K562 (cell line): ENCODE measurements around the gene CCDC148. TPM values are rescaled to one million over a fixed set of nuclear protein-coding genes. Genes with fewer than 3 reads are reported as not detected.

Experiments
- ATF2 ChIP-seq: sonication (generic); formaldehyde crosslinking; IDR thresholded peaks from 2 replicates; pipeline ENCODE4 v1.8.1; 2022; ENCODE audit warnings: missing genetic modification reagents
- HEY1 ChIP-seq: fragments of 250-450 bp; sonication (Bioruptor Pico); IDR thresholded peaks from 2 replicates; pipeline ENCODE4 v1.5.0; 2020; ENCODE audit warnings: mild to moderate bottlenecking, moderate library complexity, borderline replicate concordance
- HOXB6 ChIP-seq: fragments of 250-450 bp; sonication (Bioruptor Pico); IDR thresholded peaks from 2 replicates; pipeline ENCODE4 v1.5.1; 2022; ENCODE audit warnings: mild to moderate bottlenecking, borderline replicate concordance
- MYC ChIP-seq, 2 experiments: fragments of 250-450 bp in 1 of 2; sonication (Bioruptor Pico) in 1 of 2; IDR thresholded peaks; 2 replicates each; pipeline versions ENCODE4 v1.5.1 to v1.6.1; 2012 to 2021; ENCODE audit warnings: low read depth in 2 of 2, borderline replicate concordance in 1 of 2, improper control_type of control experiment in 1 of 2, low read length in 1 of 2, mild to moderate bottlenecking in 1 of 2, moderate library complexity in 1 of 2
- RBM25 ChIP-seq: fragments of 200-400 bp; formaldehyde crosslinking; IDR thresholded peaks from 2 replicates; pipeline ENCODE4 v1.6.1; 2018; ENCODE audit warnings: low read length, low read depth, moderate library complexity; ENCODE audit not compliant: severe bottlenecking
- RUNX1 ChIP-seq: sonication (generic); IDR thresholded peaks from 2 replicates; pipeline ENCODE4 v1.6.1; 2016; ENCODE audit warnings: antibody characterized with exemption, low read depth
- TEAD2 ChIP-seq: fragments of 450-650 bp; IDR thresholded peaks from 2 replicates; pipeline ENCODE4 v1.6.1; 2016; ENCODE audit warnings: missing genetic modification characterization, control low read depth, missing compliant biosample characterization
- TSC22D4 ChIP-seq: fragments of 450-650 bp; IDR thresholded peaks from 2 replicates; pipeline ENCODE4 v1.6.1; 2016; ENCODE audit warnings: missing genetic modification characterization, missing biosample characterization, control low read depth
- ZBTB7A ChIP-seq: IDR thresholded peaks from 2 replicates; pipeline ENCODE4 v1.6.1; 2011; ENCODE audit warnings: low read depth, mild to moderate bottlenecking, low read length, moderate library complexity, borderline replicate concordance; ENCODE audit not compliant: control insufficient read depth
- ZFP1 ChIP-seq: fragments of 450-650 bp; formaldehyde crosslinking; IDR thresholded peaks from 2 replicates; pipeline ENCODE4 v1.4.0; 2020; ENCODE audit warnings: mild to moderate bottlenecking, mixed read lengths
- ZNF212 ChIP-seq: fragments of 450-650 bp; formaldehyde crosslinking; IDR thresholded peaks from 2 replicates; pipeline ENCODE4 v1.4.0; 2020; ENCODE audit warnings: mild to moderate bottlenecking
- ZNF354B ChIP-seq: fragments of 250-450 bp; sonication (Bioruptor Pico); IDR thresholded peaks from 2 replicates; pipeline ENCODE4 v1.4.0; 2020
- ZNF766 ChIP-seq: fragments of 200-800 bp; sonication (Bioruptor generic); conservative IDR thresholded peaks from 2 replicates; pipeline ENCODE4 v1.6.1; 2016; ENCODE audit warnings: missing genetic modification characterization, missing compliant biosample characterization
- polyA plus RNA-seq, 8 experiments: library from polyadenylated mRNA; depleted of rRNA in 4 of 8; stranded (reverse) in 5 of 8; unstranded in 3 of 8; fragments of >200 nt; fragmentation: Nextera tagmentation in 2 of 8; fragmentation: Illumina TruSeq in 1 of 8; extraction: Ambion mirVana in 2 of 8; extraction: Trizol in 1 of 8; gene quantifications; 2 replicates each; pipeline versions ENCODE4 v1.2.1 to v1.2.3, GENCODE V29; 2011 to 2014; ENCODE audit warnings: inconsistent platforms in 1 of 8, missing spikeins in 1 of 8
- small RNA-seq: library from RNA; depleted of rRNA; stranded (forward); fragments of <200 nt; gene quantifications from one replicate; pipeline ENCODE3, GENCODE V24; 2014
- total RNA-seq, 7 experiments: library from RNA; depleted of rRNA in 6 of 7; stranded (reverse); fragments of >200 nt in 6 of 7; fragmentation: Illumina TruSeq in 2 of 7; extraction: Trizol in 2 of 7; gene quantifications; 2 replicates each; pipeline versions ENCODE4 v1.2.1 to v1.2.3, GENCODE V29; 2011 to 2021; ENCODE audit warnings: low replicate concordance in 1 of 7
- TF ChIP-seq, protein P1 (sequence below): sonication (generic); formaldehyde crosslinking; IDR thresholded peaks from 2 replicates; pipeline ENCODE4 v1.8.0; 2022; ENCODE audit warnings: mild to moderate bottlenecking, missing genetic modification reagents

CCDC148 gene
- total and polyA plus RNA-seq, 9 of the 15 experiments (the other 6 are each of a cell fraction or from before 2014, with no cell fraction given): 0.10 to 1.4 (median 0.65) TPM

GRCh38 chr2:158124896-158125295 lies 331.7 kb downstream of the CCDC148 start (continued):
- TF ChIP-seq, protein P1, sequence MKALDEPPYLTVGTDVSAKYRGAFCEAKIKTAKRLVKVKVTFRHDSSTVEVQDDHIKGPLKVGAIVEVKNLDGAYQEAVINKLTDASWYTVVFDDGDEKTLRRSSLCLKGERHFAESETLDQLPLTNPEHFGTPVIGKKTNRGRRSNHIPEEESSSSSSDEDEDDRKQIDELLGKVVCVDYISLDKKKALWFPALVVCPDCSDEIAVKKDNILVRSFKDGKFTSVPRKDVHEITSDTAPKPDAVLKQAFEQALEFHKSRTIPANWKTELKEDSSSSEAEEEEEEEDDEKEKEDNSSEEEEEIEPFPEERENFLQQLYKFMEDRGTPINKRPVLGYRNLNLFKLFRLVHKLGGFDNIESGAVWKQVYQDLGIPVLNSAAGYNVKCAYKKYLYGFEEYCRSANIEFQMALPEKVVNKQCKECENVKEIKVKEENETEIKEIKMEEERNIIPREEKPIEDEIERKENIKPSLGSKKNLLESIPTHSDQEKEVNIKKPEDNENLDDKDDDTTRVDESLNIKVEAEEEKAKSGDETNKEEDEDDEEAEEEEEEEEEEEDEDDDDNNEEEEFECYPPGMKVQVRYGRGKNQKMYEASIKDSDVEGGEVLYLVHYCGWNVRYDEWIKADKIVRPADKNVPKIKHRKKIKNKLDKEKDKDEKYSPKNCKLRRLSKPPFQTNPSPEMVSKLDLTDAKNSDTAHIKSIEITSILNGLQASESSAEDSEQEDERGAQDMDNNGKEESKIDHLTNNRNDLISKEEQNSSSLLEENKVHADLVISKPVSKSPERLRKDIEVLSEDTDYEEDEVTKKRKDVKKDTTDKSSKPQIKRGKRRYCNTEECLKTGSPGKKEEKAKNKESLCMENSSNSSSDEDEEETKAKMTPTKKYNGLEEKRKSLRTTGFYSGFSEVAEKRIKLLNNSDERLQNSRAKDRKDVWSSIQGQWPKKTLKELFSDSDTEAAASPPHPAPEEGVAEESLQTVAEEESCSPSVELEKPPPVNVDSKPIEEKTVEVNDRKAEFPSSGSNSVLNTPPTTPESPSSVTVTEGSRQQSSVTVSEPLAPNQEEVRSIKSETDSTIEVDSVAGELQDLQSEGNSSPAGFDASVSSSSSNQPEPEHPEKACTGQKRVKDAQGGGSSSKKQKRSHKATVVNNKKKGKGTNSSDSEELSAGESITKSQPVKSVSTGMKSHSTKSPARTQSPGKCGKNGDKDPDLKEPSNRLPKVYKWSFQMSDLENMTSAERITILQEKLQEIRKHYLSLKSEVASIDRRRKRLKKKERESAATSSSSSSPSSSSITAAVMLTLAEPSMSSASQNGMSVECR (CRISPR knock-in tag): no peak
- TF ChIP-seq RBM25 (no peak), ZNF212 (CRISPR knock-in tag) (no peak), TSC22D4 (tag) (no peak), ATF2 (CRISPR knock-in tag) (no peak), RUNX1 (no peak), ZNF766 (CRISPR knock-in tag) (no peak), HEY1 (CRISPR knock-in tag) (no peak), ZBTB7A (no peak), ZFP1 (no peak), MYC (IDR thresholded peaks at IDR 0.05; ENCODE audit: low read depth, low read length) (no peak), MYC (CRISPR knock-in tag; IDR thresholded peaks at IDR 0.05; ENCODE audit: borderline replicate concordance, low read depth) (no peak), TEAD2 (tag) (no peak), HOXB6 (CRISPR knock-in tag) (no peak), ZNF354B (CRISPR knock-in tag) (no peak)

Small RNAs within 50 kb of the gene (small RNA-seq; reads per million reads assigned to genes)
- not detected for gene RN7SL393P

Other genes with a start within 250 kb of the CCDC148 start
- gene PKP4, start 199 bp upstream of the CCDC148 start, total RNA-seq (2014; rRNA removed): 74.0 and 87.5 TPM in 2 replicates
- 80.4 and 81.3 TPM in 2 replicates for gene PKP4, start 199 bp upstream of the CCDC148 start, total RNA-seq (2014; rRNA removed; fragmentation: Illumina TruSeq; extraction: Trizol)
- gene PKP4, start 199 bp upstream of the CCDC148 start, total RNA-seq (2015; rRNA removed; fragmentation: Illumina TruSeq; extraction: Trizol): 71.3 and 77.5 TPM in 2 replicates
- 86.9 and 99.1 TPM in 2 replicates for gene PKP4, start 199 bp upstream of the CCDC148 start, total RNA-seq (2021)
- gene PKP4, start 199 bp upstream of the CCDC148 start, polyA plus RNA-seq (2011; rRNA removed): 65.2 and 65.8 TPM in 2 replicates
- 84.4 and 98.1 TPM in 2 replicates for gene PKP4, start 199 bp upstream of the CCDC148 start, polyA plus RNA-seq (2014; fragmentation: Illumina TruSeq; extraction: Trizol)
- gene PKP4, start 199 bp upstream of the CCDC148 start, polyA plus RNA-seq (2014; fragmentation: Nextera tagmentation; extraction: Ambion mirVana): 10 to 100 TPM; 24.6 to 29.4 TPM
- gene PKP4, start 199 bp upstream of the CCDC148 start, polyA plus RNA-seq (2014; rRNA removed): 62.8 and 65.2 TPM in 2 replicates